Natural killer cell (primary cell): ENCODE measurements around the gene FBXL12. TPM values are rescaled to one million over a fixed set of nuclear protein-coding genes. Genes with fewer than 3 reads are reported as not detected.

Source experiments
- ATAC-seq, 3 donors: fragments of 150-1000 bp in 2 of 3; fragments of 200-7000 bp in 1 of 3; cut with Tn5 transposase; 1 replicate in 1 of 3; 2 replicates in 2 of 3; pipeline ENCODE4 v1.10.0; 2021; ENCODE audit warnings: mild to moderate bottlenecking in 2 of 3, moderate library complexity in 2 of 3
- DNase-seq, 2 donors: peaks; one replicate each; pipeline versions ENCODE4 v3.0.0 to v3.0.0-alpha.2; 2013 to 2021; ENCODE audit warnings: mixed read lengths in 1 of 2
- H3K27ac ChIP-seq: one replicate; pipeline ENCODE4 v1.5.1; 2013; ENCODE audit warnings: mild to moderate bottlenecking, low read length
- H3K27me3 ChIP-seq: one replicate; pipeline ENCODE4 v1.6.1; 2013; ENCODE audit warnings: low read length; ENCODE audit not compliant: control insufficient read depth, insufficient read depth
- H3K36me3 ChIP-seq: one replicate; pipeline ENCODE4 v1.6.1; 2013; ENCODE audit warnings: low read length; ENCODE audit not compliant: control insufficient read depth, insufficient read depth
- H3K4me1 ChIP-seq: one replicate; pipeline ENCODE4 v1.6.1; 2013; ENCODE audit warnings: low read length; ENCODE audit not compliant: control insufficient read depth, insufficient read depth
- H3K4me3 ChIP-seq: one replicate; pipeline ENCODE4 v1.5.1; 2013; ENCODE audit warnings: low read length
- H3K9me3 ChIP-seq: one replicate; pipeline ENCODE4 v1.6.1; 2013; ENCODE audit warnings: low read length; ENCODE audit not compliant: control insufficient read depth, insufficient read depth
- H3K27ac Mint-ChIP-seq, 2 donors: one replicate each; pipeline ENCODE4 v1.8.0; 2022; ENCODE audit warnings: mild to moderate bottlenecking in 2 of 2, mixed read lengths in 2 of 2, moderate library complexity in 1 of 2
- H3K27me3 Mint-ChIP-seq, 2 donors: one replicate each; pipeline ENCODE4 v1.8.0; 2022; ENCODE audit warnings: low read depth in 2 of 2, mixed read lengths in 2 of 2
- H3K36me3 Mint-ChIP-seq: one replicate; pipeline ENCODE4 v1.8.0; 2022; ENCODE audit warnings: mixed read lengths
- H3K4me1 Mint-ChIP-seq, 2 donors: one replicate each; pipeline ENCODE4 v1.8.0; 2022; ENCODE audit warnings: mixed read lengths in 2 of 2
- H3K4me3 Mint-ChIP-seq: one replicate; pipeline ENCODE4 v1.8.0; 2022; ENCODE audit warnings: mild to moderate bottlenecking, moderate library complexity, mixed read lengths
- H3K9me3 Mint-ChIP-seq, 2 donors: one replicate each; pipeline ENCODE4 v1.8.0; 2022; ENCODE audit warnings: mixed read lengths in 2 of 2
- CTCF ChIP-seq: fragments of 200-600 bp; IDR thresholded peaks from one replicate; pipeline ENCODE4 v1.8.0; 2022; ENCODE audit warnings: antibody characterized with exemption
- WGBS: methylation state at CpG from one replicate; pipeline ENCODE4 v1.1.7; 2013; ENCODE audit warnings: missing lambda C conversion rate; ENCODE audit not compliant: insufficient coverage; 5-methylcytosine and 5-hydroxymethylcytosine counted together
- intact Hi-C: fragments of 100-400 bp; cut with micrococcal nuclease; formaldehyde crosslinking; loops from one replicate; pipeline ENCODE4 v1.14.2; 2022
- total RNA-seq, 4 donors: library from RNA; stranded (reverse); fragments of 120-200 nt in 1 of 4; gene quantifications; one replicate each; pipeline versions ENCODE4 v1.2.3 to v1.2.4, GENCODE V29; 2013 to 2022

Gene FBXL12
- total RNA-seq, 3 donors from 2014 or later (not counting 1 experiment from before 2014, with no cell fraction given), result 36.9 to 46.8 (median 43.6) TPM

GRCh38 chr19:9842834-9843625 lies 24.2 kb upstream of the FBXL12 start:
- 99% methylated on average over 9 of the region's 9 CpGs for WGBS
- no peaks in the 10 kb centered on the region for H3K27me3 ChIP-seq
- intact Hi-C loops, result no loop called here
- ATAC-seq (no peak), DNase-seq (no peak)
- no peak overlapping the region for H3K27ac Mint-ChIP-seq
- peaks cover 29% of the 10 kb centered on the region in 2 donors for H3K4me1 Mint-ChIP-seq
- no peak overlapping the region for H3K4me3 ChIP-seq
- no peaks in the 10 kb centered on the region for H3K27me3 Mint-ChIP-seq
- H3K36me3 Mint-ChIP-seq, result peaks cover 5% of the 10 kb centered on the region
- H3K4me1 ChIP-seq, result peaks cover 5% of the 10 kb centered on the region
- H3K36me3 ChIP-seq, result peaks cover 86% of the 10 kb centered on the region
- no peaks in the 10 kb centered on the region for H3K9me3 Mint-ChIP-seq
- no peak overlapping the region for H3K27ac ChIP-seq
- no peak overlapping the region for H3K4me3 Mint-ChIP-seq
- H3K9me3 ChIP-seq, result peaks cover 5% of the 10 kb centered on the region
- TF ChIP-seq CTCF, result no peak

DNA sequence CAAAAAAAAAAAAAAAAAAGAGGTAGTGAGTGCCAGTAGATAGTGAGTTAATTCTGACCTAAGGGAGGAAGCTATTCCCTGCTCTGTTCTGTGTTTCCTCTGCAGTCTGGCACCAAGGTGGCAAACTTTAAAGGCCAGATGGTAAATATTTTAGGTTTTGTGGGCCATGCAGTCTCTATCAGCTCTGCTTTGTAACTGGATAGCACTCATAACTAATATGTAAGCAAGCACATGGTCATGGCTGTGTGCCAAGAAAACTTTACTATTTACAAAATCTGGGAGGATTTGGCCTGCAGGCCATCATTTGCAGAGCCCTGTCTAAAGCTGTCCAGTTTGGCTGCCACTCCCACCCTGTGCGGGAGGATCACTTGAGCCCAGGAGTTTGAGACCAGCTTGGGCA lies 20.5 kb upstream of the FBXL12 start:
- DNase-seq, result no peak
- Histone ChIP-seq H3K4me3 (no peak overlapping the region), H3K36me3 (peaks cover 57% of the 10 kb centered on the region), H3K9me3 (peaks cover 5% of the 10 kb centered on the region), H3K27ac (no peak overlapping the region), H3K27me3 (no peaks in the 10 kb centered on the region), H3K4me1 (peaks cover 15% of the 10 kb centered on the region)
- Mint-ChIP-seq H3K9me3 (no peaks in the 10 kb centered on the region), H3K27me3 (no peaks in the 10 kb centered on the region), H3K4me1 (peaks cover 20 to 37% of the 10 kb centered on the region in 2 donors), H3K4me3 (no peak overlapping the region), H3K36me3 (no peaks in the 10 kb centered on the region), H3K27ac (no peak overlapping the region)
- TF ChIP-seq CTCF, result no peak
- intact Hi-C loops, result loop anchor here (5.0 kb wide), 1 partner anchor 52 kb away; no protein-coding TSS in a partner anchor
- WGBS, result 100% methylated on average over 1 of the region's 1 CpG
- no peak for ATAC-seq

DNA sequence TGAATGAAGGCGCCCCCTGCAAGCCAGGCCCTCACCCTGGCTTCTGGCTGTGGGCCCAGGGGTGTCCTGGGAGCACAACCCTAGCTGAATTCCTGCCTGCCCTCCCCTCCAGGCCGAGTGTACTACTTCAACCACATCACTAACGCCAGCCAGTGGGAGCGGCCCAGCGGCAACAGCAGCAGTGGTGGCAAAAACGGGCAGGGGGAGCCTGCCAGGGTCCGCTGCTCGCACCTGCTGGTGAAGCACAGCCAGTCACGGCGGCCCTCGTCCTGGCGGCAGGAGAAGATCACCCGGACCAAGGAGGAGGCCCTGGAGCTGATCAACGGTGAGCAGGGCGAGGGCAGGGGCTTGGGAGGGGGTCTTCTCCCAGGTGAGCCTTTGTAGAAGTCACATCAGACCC lies 19.4 kb upstream of the FBXL12 start:
- no peaks in the 10 kb centered on the region for H3K36me3 Mint-ChIP-seq
- no peaks in the 10 kb centered on the region for H3K27me3 Mint-ChIP-seq
- WGBS, result 96% methylated on average over 15 of the region's 15 CpGs
- H3K4me3 Mint-ChIP-seq, result no peak overlapping the region
- H3K9me3 Mint-ChIP-seq, result no peaks in the 10 kb centered on the region
- ATAC-seq, result no peak
- peaks cover 23 to 39% of the 10 kb centered on the region in 2 donors for H3K4me1 Mint-ChIP-seq
- H3K27ac Mint-ChIP-seq, result no peak overlapping the region
- Histone ChIP-seq H3K4me3 (no peak overlapping the region), H3K4me1 (peaks cover 17% of the 10 kb centered on the region), H3K27ac (no peak overlapping the region), H3K36me3 (peaks cover 48% of the 10 kb centered on the region), H3K27me3 (no peaks in the 10 kb centered on the region), H3K9me3 (no peaks in the 10 kb centered on the region)
- TF ChIP-seq CTCF, result no peak
- DNase-seq, result no peak
- intact Hi-C loops, result loop anchor here (5.0 kb wide), 1 partner anchor 51 kb away; no protein-coding TSS in a partner anchor
